ENCODE data around the gene RNU7-1.
"Not testable (repeated sequence)": the region's sequence is repeated elsewhere in the genome, so short reads cannot be mapped to it uniquely, and the experiment has no call there.

RNU7-1 gene

DNA sequence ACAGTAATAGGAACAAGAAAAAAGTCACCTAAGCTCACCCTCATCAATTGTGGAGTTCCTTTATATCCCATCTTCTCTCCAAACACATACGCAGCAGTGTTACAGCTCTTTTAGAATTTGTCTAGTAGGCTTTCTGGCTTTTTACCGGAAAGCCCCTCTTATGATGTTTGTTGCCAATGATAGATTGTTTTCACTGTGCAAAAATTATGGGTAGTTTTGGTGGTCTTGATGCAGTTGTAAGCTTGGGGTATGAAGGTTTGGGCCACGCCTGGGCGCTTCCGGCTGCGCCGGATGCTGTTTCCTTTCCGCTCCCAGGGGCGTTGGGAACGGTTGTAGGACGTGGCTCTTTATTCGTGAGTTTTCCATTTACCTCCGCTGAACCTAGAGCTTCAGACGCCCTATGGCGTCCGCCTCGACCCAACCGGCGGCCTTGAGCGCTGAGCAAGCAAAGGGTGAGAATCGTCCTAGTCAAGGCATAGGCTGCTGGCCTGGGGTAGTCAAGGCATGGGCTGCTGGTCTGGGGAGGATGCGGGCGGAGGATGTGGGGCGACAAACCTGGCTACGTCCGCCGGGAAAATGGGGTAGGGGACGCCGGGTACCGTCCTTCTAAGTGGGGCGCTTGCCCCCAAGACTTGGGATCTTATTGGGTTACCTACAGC lies at the start of gene RNU7-1, which contains the start of gene C12orf57:
TSS of gene RNU7-1 (plus strand) at position 95 of the 659 bp plus-strand sequence.
TSS of gene C12orf57 (plus strand) at position 301 of the 659 bp plus-strand sequence. CDS start at position 401, 100 bp downstream.
- peak; percentile 70 for DNase-seq

DNA sequence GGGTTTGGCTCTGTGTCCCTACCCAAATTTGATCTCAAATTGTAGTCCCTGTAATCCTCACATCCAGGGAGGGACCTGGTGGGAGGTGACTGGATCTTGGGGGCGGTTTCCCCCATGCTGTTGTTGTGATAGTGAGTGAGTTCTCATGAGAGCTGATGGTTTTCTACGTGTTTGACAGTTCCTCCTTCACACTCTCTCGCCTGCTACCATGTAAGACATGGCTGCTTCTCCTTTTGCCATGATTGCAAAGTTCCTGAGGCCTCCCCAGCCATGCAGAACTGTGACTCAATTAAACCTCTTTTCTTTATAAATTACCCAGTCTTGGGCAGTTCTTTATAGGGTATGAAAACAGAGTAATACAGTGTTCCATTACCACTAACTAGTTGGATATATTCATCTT lies 49.3 kb upstream of the RNU7-1 start:
- no peak for DNase-seq

DNA sequence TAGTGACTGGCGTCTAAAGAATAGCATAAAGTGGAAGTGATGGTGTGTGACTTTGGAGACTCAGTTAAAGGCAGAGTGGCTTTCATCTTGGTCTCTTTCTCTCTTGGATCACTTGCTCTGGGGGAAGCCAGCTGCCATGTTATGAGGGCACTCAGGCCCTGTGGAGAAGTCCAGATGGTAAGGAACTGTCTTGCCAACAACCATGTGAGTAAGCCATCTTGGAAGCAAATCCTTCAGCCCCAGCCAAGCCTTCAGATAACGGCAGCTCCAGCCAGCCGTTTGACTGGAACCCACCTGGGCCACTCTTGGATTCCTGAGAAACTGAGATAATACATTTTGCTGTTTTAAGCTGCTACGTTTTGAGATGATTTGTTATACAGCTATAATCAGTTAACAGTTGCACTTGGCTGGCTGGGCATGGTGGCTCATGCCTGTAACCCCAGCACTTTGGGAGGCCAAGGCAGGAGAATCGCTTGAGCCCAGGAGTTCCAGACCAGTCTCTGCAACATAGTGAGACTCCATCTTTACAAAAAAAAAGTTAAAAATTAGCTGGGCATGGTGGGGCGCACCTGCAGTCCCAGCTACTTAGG lies 46.7 kb upstream of the RNU7-1 start:
- DNase-seq: no peak

DNA sequence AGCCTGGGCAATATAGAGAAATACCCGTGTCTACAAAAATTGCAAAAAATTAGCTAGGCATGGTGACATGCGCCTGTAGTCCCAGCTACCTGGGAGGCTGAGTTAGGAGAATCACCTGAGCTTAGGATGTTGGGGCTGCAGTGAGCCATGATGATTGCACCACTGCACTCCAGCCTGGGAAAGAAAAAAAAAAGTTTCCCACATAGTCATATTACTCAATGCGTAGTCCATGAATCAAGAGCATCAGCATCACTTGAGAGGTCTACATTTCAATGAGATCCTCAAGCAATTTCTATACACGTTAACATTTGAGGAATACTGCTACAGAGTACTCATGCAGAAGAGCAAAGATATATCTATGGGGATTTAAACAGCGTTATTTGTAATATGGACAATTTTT lies 44.2 kb upstream of the RNU7-1 start:
- no peak for DNase-seq

DNA sequence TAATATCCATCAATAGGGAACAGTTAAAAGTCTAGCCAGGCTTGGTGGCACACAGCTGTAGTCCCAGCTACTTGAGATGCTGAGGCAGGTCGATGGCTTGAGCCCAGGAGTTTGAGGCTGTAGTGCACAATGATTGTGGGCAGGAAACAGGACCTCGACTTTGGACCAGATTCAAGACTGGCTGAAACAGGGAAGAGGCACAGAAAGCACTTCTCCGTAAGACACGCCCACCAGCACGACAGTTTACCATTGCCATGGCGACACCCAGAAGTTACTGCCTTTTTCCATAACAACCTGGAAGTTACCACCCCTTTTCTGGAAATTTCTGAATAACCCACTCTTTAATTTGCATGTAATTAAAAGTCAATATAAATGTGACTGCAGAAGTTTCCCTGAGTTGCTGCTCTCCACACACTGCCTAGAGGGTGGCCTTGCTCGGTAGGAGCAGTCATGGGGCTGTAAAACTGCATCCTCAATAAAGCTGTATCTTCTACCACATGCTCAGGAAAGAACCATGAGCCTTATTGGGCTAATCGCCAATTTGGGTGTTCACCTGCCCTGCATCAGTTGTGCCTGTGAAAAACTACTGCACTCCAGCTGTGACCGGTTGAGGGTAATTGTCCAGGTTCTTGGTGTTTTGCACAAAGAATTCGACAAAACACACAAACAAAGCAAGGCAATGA lies 43.6 kb upstream of the RNU7-1 start:
- DNase-seq: no peak

DNA sequence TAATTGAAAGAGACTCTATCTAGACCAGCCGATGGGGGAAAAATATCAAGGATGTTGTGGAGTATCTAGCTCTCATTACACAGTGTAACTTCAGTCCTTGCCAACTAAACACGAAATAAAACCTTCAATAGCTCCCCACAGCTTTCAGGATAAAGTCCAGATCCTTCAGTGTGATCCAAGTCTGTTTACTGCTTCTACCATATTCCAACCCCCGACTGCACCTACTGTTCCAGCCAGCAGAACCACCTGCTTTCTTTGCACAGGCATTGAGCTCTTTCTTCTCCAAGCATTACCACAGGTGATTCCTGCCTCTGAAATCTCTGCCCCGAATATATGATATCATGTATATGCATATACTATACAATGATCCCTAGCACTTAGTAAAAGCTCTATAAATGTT lies 41.2 kb upstream of the RNU7-1 start:
- no peak for DNase-seq

DNA sequence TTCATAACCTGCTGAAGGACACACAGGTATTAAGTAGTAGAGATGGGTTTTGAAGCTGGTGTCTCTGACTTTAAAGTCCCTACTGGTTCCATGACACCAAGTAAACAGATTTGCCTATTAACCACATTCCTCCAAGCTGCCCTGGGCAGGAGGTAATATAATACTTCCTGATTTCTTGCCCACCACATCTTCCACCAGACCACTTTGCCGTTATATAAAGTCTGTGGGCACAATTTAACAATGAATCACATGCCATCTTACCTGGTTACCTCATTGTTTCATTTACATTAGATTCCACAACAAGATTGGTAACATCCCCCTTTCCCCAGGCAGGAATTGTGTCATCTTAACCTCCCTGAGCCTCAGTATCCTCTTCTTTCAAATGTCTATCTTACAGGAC lies 39.9 kb upstream of the RNU7-1 start:
- no peak for DNase-seq

DNA sequence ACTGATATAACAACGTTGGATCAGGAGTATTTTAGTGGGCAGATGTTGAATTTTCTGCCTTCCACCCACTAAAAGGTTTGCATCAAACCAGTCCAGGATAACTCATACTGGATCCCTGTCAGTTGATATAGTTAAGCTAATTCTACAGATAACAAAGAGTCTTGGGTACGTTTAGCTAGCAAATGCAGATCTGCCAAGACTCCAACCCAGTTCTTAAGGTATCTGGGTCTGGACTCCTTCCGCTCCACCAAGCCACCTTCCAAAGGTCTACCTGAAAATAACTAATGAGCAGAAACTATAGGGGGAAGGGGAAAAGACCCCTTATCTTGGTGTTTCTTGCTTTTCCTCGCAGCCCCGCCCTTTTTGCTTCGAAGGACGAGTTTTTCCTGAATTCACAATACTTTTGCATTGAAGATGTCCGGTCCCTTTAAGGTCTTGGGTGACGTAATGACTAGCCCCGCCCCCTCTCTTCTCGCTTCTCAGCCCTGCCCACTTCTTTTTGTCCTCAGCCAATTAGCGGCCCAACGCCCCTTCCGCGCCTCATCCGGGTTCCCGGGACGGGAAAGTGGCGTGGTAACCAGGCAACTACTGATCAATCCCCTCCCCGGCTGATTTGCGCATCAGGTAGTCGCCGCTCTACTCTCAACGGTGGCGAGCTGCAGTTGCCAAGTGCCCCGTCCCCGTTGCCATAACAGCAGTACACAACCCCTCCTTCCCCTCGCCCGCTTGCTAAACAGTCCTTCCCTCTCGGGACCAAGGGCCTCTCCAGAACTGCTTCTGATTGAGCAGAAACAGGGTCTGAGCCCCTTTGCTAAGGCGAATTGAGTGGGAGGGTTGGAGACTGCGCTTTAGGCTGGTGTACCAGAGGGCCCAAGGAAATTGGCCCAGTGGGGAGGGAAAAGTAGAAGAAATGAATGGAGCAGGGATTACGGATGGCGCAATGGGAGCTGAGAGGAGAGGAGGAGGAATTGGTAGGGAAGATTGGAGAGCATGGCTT lies 39.0 kb upstream of the RNU7-1 start, which contains the start of gene LRRC23:
TSS of gene LRRC23 (plus strand) at position 543 of the 997 bp plus-strand sequence. CDS start 812 bp downstream, outside the sequence.
- peak; percentile 88 for DNase-seq

DNA sequence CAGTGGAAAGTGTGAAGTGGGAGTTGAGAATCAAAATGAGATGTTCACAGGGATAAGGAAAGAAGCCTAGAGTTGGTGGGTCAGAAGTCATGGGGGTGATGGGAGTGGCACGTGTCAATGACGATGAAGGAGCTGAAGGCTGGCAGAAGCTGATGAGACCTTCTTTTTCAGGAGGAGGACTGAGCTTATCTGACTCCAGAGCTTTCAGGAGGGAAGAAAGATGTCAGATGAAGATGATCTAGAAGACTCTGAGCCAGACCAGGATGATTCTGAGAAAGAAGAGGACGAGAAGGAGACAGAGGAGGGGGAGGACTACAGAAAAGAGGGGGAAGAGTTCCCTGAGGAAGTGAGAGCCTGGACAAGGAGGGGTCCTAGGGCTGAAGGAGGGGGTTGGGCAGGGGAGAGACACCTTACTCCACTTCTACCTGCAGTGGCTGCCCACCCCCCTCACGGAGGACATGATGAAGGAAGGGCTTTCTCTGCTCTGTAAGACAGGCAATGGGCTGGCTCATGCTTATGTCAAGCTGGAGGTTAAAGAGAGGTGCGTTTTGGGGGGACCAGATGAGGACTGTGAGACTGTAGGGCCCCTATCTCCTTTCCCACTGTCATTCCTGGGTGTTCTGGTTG lies 38.1 kb upstream of the RNU7-1 start:
- DNase-seq: no peak

DNA sequence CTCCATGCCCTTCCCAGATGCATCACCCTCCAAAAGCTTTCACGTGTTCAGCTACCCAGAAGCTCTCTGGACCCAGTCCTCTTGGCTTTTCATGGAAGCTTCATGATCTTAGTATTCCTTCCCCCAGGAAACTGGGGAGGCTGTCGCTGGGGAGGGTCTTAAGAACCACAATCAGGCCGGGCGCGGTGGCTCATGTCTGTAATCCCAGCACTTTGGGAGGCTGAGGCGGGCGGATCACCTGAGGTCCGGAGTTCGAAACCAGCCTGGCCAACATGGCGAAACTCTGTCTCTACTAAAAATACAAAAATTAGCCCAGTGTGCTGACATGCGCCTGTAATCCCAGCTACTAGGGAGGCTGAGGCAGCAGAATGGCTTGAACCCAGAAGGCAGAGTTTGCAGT lies 35.5 kb upstream of the RNU7-1 start:
- not testable (repeated sequence) for DNase-seq

DNA sequence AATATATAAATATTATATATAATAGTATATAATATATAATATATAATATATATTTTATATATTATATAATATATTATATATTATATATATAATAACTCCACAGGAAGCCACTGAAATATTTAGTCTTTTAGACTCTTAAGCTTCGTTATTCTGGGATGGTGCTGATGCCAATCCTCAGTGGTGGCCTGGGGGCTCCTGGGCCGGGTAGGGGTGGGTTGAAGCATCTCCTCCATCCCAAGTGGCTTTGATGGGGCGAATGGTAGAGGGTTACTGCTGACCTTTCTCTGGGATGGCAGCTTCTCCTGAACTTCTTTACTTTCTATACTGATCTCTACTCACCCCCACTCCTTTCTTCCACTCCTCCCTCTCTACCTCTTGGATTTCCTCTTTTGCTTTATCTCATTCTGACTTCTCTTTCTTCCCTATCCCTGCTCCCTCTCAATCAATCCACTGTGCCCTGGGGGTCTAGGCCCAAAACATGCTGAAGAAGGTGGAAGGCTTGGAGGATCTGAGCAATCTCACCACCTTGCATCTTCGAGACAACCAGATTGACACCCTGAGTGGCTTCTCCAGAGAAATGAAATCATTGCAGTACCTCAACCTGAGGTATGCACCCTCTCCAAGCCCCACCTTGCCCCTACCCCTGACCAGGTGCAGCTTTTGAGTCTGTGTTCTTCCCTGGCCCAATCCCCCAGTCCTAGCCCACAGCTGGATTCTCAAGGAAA lies 34.0 kb upstream of the RNU7-1 start:
- no peak for DNase-seq

DNA sequence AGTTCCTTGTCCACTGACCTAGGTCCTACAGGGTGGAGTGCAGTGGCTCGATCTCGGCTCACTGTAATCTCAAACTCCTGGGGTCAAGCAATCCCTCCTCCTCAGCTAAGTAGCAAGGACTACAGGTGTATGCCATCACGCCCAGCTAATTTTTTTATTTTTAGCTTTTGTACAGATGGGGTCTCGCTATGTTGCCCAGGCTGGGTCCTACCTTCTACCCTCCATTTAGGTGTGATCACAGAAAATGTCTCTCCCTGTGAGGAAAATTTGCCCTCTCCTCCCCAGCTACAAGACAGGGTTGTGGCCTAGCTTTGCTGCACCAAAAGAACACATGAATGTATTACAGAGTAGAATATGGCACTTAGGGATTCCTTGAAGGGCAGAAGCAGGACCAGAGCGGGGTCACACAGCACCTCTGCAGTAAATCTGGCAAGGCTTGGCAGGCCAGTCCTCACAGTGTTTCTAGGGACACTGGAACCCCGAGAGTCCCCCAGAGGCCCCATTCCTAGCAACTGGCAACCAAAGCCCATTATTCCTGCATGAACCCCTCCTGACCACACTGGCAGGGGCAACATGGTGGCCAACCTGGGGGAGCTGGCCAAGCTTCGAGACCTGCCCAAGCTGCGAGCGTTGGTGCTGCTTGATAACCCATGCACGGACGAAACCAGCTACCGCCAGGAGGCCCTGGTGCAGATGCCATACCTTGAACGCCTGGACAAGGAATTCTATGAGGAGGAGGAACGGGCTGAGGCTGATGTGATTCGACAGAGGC lies 31.3 kb upstream of the RNU7-1 start:
- no peak for DNase-seq

DNA sequence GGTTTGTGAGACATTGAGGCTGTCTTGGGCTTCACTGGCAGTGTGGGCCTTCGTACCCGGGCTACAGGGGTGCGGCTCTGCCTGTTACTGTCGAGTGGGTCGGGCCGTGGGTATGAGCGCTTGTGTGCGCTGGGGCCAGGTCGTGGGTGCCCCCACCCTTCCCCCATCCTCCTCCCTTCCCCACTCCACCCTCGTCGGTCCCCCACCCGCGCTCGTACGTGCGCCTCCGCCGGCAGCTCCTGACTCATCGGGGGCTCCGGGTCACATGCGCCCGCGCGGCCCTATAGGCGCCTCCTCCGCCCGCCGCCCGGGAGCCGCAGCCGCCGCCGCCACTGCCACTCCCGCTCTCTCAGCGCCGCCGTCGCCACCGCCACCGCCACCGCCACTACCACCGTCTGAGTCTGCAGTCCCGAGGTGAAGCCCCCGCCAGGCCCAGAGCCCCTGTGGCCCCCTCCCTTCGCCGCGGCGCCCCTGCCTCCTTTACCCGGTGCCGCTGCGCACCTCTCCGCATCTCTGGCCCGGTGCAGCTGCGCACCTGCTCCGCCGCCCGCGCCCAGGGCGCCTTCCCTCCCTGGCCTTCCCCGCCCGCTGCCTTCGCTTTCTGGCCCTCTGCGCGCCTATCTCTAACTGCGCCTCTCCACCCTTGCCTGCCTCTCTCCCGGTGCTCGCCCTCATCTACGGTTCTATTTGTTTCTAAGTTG lies 29.2 kb upstream of the RNU7-1 start, which contains the start of gene ENO2:
TSS of gene ENO2 (plus strand) at position 335 of the 701 bp plus-strand sequence. CDS start 1,253 bp downstream, outside the sequence.
- no peak for DNase-seq

DNA sequence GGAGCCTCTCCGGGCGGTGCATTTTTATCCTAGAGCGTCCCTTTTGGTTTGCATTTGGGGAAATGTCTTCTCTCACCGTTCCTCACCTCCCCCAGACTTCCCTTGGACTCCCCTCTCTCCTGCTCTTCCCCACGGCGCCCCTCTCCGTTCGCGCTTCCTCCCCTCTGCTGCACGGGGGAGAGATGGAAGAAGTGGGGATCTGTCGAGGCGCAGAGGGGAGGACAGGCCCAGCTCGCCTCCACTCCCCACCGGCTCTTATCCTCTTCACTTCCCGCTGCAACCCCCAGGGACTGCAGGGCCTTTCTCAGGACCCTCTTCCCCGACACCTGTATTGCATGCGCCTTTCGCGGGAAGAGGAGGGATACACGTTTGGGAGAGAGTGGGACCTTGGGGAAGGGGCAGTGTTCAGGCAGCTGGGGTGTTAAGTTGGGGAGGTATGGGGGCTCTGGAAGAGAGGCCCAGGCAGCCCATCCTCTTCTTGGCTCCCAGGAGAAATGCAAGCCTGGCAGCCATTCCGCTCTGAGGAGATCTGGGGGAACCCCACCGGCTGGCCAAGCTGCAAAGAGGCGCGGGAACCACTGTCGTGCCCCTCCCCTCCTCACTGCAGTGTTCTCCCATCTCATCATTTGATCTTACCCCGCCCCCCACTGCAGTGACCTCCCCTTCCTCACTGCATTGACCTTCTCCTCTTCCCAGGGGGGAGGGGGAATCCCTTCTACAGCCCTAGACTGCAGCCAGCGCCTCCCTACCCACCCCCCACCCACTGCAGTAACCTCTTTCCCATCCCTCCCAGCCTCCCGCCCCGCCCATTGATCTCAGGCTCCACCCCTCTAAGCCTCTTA lies 28.4 kb upstream of the RNU7-1 start:
- DNase-seq: no peak

DNA sequence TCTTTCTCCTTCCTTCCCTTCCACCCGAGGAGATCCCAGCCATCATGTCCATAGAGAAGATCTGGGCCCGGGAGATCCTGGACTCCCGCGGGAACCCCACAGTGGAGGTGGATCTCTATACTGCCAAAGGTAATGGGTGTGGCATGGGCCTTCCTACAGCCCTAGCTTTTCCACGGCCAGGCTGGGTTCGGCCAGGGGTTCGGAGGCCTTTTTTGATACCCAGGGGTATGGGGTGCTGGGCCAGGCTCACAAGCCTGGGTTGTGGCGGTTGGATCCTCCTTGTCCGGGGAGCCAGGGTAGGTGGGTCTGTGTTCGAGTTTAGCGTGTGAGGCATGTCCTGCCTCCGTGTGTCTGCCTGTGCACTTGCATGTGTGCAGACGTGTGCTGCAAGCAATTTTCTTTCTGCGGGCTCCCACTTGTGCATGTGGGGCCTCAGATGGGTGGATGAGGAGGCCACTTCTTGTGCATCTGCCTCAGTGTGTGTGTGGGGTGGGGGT lies 27.8 kb upstream of the RNU7-1 start:
- no peak for DNase-seq

DNA sequence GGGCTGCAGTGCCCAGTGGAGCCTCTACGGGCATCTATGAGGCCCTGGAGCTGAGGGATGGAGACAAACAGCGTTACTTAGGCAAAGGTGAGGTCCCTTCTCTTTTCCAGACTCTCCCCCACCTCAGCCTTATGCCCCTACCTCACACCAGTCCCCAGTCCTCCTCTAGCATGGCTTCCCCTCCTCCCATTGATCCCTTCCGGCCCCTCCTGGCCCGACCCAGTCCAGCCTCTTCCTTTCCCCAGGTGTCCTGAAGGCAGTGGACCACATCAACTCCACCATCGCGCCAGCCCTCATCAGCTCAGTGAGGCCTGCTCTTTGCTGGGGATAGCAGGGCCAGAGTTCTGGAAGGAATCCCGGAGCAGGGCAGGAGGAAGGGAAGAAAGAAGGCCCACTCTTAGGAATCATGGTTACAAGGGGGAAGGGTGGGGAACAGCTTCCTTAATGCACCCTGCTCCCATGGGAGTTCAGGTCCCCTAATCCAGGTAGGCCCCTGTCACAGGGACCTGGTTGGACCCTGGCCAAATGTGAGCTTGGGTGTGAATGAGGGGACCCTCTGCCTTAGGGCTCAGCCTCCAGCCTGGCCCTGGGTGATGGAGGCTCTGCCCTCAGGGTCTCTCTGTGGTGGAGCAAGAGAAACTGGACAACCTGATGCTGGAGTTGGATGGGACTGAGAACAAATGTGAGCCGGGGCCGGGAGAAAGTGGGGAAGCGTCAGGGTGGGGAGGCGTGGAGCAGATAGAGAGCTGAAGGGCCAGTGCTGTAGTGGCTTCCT lies 27.0 kb upstream of the RNU7-1 start:
- no peak for DNase-seq

DNA sequence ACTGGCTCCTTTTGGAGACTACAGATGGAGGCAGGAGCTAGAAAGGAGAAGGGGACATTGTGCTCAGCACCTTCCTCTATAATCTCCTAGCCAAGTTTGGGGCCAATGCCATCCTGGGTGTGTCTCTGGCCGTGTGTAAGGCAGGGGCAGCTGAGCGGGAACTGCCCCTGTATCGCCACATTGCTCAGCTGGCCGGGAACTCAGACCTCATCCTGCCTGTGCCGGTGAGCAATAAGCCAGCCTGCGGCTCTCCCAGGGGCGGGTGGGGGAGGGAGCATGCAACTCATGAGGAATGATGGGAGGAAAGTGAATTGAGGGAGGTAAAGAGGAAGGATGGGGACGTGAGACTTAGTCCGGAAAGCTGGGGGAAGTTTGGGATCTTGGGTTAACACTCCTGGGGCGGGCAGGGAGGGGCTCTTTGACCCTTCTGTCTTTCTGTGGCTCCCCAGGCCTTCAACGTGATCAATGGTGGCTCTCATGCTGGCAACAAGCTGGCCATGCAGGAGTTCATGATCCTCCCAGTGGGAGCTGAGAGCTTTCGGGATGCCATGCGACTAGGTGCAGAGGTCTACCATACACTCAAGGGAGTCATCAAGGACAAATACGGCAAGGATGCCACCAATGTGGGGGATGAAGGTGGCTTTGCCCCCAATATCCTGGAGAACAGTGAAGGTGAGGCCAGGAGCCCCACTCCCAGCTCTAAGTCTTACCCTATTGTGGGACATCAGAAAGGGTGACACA lies 26.0 kb upstream of the RNU7-1 start:
- no peak for DNase-seq
